SK-N-SH treated with all-trans-retinoic acid at 6 μM for 48 hours (cell line): ENCODE data around the gene NCBP2L.

Experiments used
- ARNTL ChIP-seq: fragments of 450-650 bp; formaldehyde crosslinking; IDR thresholded peaks from 2 replicates; pipeline ENCODE4 v1.5.0; 2020; ENCODE audit warnings: low read depth, mild to moderate bottlenecking, moderate library complexity, borderline replicate concordance
- GLIS3 ChIP-seq: fragments of 250-450 bp; sonication (Bioruptor Pico); IDR thresholded peaks from 2 replicates; pipeline ENCODE4 v1.5.0; 2020; ENCODE audit warnings: mild to moderate bottlenecking, moderate library complexity
- PPARA ChIP-seq: fragments of 250-450 bp; sonication (Bioruptor Pico); IDR thresholded peaks from 2 replicates; pipeline ENCODE4 v1.5.0; 2020; ENCODE audit warnings: mild to moderate bottlenecking, borderline replicate concordance
- RARB ChIP-seq: fragments of 250-450 bp; sonication (Bioruptor Pico); IDR thresholded peaks from 2 replicates; pipeline ENCODE4 v1.8.0; 2021; ENCODE audit warnings: mild to moderate bottlenecking, moderate library complexity
- TOX ChIP-seq: fragments of 250-450 bp; sonication (Bioruptor Pico); IDR thresholded peaks from 2 replicates; pipeline ENCODE4 v1.8.0; 2021; ENCODE audit warnings: mild to moderate bottlenecking, moderate library complexity, borderline replicate concordance
- ZC3H10 ChIP-seq: fragments of 250-450 bp; sonication (Bioruptor Pico); IDR thresholded peaks from 2 replicates; pipeline ENCODE4 v1.5.1; 2021; ENCODE audit warnings: mild to moderate bottlenecking, moderate library complexity
- ZFP30 ChIP-seq: fragments of 450-650 bp; formaldehyde crosslinking; IDR thresholded peaks from 2 replicates; pipeline ENCODE4 v1.5.0; 2022; ENCODE audit warnings: mild to moderate bottlenecking, moderate library complexity
- ZNF70 ChIP-seq: fragments of 450-650 bp; formaldehyde crosslinking; IDR thresholded peaks from 2 replicates; pipeline ENCODE4 v1.5.0; 2020; ENCODE audit warnings: mild to moderate bottlenecking, moderate library complexity
- TF ChIP-seq, protein P1 (sequence below): fragments of 250-450 bp; sonication (Bioruptor Pico); IDR thresholded peaks from 2 replicates; pipeline ENCODE4 v1.8.0; 2020; ENCODE audit warnings: mild to moderate bottlenecking, moderate library complexity, borderline replicate concordance
- TF ChIP-seq, protein P2 (sequence below): fragments of 250-450 bp; sonication (Bioruptor Pico); IDR thresholded peaks from 2 replicates; pipeline ENCODE4 v1.5.1; 2020; ENCODE audit warnings: low read depth, mild to moderate bottlenecking, moderate library complexity
- TF ChIP-seq, protein P3 (sequence below): fragments of 250-450 bp; sonication (Bioruptor Pico); IDR thresholded peaks from 2 replicates; pipeline ENCODE4 v1.5.0; 2020; ENCODE audit warnings: mild to moderate bottlenecking, moderate library complexity
- TF ChIP-seq, protein P4 (sequence below): fragments of 250-450 bp; sonication (Bioruptor Pico); IDR thresholded peaks from 2 replicates; pipeline ENCODE4 v1.5.1; 2021; ENCODE audit warnings: mild to moderate bottlenecking, moderate library complexity

DNA sequence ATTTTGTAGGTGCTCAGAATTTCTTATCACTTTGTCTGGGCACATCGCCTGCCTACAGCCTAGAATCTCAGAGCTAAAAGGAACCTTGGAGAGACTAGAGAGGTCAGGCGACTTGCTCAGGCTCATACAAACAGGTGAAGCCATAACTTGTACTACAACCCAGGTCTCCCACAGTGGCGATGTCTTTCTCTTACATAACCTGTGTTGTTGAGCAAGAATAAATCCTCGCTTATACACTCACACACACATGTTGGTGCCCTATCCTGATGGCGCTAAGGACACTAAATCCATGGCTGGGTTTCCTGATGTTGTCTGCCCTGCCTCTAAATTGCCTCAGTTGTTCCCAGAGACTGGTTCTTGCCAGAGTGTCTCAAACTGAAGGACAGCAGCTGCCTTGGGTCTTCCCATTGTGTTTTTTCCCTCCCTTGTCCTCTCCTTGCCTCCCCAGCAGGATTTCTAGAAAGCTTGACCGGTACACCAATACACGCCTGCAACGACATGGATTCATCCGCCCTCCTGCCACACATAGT is 3.6 kb upstream of the NCBP2L start:
- TF ChIP-seq ARNTL (CRISPR knock-in tag): no peak
- TF ChIP-seq, protein P1, sequence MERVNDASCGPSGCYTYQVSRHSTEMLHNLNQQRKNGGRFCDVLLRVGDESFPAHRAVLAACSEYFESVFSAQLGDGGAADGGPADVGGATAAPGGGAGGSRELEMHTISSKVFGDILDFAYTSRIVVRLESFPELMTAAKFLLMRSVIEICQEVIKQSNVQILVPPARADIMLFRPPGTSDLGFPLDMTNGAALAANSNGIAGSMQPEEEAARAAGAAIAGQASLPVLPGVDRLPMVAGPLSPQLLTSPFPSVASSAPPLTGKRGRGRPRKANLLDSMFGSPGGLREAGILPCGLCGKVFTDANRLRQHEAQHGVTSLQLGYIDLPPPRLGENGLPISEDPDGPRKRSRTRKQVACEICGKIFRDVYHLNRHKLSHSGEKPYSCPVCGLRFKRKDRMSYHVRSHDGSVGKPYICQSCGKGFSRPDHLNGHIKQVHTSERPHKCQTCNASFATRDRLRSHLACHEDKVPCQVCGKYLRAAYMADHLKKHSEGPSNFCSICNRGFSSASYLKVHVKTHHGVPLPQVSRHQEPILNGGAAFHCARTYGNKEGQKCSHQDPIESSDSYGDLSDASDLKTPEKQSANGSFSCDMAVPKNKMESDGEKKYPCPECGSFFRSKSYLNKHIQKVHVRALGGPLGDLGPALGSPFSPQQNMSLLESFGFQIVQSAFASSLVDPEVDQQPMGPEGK (CRISPR knock-in tag): no peak
- no peak for TF ChIP-seq ZC3H10
- TF ChIP-seq, protein P2, sequence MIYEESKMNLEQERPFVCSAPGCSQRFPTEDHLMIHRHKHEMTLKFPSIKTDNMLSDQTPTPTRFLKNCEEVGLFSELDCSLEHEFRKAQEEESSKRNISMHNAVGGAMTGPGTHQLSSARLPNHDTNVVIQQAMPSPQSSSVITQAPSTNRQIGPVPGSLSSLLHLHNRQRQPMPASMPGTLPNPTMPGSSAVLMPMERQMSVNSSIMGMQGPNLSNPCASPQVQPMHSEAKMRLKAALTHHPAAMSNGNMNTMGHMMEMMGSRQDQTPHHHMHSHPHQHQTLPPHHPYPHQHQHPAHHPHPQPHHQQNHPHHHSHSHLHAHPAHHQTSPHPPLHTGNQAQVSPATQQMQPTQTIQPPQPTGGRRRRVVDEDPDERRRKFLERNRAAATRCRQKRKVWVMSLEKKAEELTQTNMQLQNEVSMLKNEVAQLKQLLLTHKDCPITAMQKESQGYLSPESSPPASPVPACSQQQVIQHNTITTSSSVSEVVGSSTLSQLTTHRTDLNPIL (CRISPR knock-in tag): no peak
- TF ChIP-seq ZFP30 (CRISPR knock-in tag): no peak
- TF ChIP-seq RARB (CRISPR knock-in tag): no peak
- no peak for TF ChIP-seq TOX
- TF ChIP-seq, protein P3, sequence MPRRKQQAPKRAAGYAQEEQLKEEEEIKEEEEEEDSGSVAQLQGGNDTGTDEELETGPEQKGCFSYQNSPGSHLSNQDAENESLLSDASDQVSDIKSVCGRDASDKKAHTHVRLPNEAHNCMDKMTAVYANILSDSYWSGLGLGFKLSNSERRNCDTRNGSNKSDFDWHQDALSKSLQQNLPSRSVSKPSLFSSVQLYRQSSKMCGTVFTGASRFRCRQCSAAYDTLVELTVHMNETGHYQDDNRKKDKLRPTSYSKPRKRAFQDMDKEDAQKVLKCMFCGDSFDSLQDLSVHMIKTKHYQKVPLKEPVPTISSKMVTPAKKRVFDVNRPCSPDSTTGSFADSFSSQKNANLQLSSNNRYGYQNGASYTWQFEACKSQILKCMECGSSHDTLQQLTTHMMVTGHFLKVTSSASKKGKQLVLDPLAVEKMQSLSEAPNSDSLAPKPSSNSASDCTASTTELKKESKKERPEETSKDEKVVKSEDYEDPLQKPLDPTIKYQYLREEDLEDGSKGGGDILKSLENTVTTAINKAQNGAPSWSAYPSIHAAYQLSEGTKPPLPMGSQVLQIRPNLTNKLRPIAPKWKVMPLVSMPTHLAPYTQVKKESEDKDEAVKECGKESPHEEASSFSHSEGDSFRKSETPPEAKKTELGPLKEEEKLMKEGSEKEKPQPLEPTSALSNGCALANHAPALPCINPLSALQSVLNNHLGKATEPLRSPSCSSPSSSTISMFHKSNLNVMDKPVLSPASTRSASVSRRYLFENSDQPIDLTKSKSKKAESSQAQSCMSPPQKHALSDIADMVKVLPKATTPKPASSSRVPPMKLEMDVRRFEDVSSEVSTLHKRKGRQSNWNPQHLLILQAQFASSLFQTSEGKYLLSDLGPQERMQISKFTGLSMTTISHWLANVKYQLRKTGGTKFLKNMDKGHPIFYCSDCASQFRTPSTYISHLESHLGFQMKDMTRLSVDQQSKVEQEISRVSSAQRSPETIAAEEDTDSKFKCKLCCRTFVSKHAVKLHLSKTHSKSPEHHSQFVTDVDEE (CRISPR knock-in tag): no peak
- no peak for TF ChIP-seq PPARA (CRISPR knock-in tag)
- TF ChIP-seq, protein P4, sequence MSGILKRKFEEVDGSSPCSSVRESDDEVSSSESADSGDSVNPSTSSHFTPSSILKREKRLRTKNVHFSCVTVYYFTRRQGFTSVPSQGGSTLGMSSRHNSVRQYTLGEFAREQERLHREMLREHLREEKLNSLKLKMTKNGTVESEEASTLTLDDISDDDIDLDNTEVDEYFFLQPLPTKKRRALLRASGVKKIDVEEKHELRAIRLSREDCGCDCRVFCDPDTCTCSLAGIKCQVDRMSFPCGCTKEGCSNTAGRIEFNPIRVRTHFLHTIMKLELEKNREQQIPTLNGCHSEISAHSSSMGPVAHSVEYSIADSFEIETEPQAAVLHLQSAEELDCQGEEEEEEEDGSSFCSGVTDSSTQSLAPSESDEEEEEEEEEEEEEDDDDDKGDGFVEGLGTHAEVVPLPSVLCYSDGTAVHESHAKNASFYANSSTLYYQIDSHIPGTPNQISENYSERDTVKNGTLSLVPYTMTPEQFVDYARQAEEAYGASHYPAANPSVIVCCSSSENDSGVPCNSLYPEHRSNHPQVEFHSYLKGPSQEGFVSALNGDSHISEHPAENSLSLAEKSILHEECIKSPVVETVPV (CRISPR knock-in tag): no peak
- no peak for TF ChIP-seq ZNF70 (CRISPR knock-in tag)
- TF ChIP-seq GLIS3: no peak
